Effector CD8-positive, alpha-beta T cell (primary cell): ENCODE measurements around the gene SPATA33.
"Not testable (repeated sequence)": the region's sequence is repeated elsewhere in the genome, so short reads cannot be mapped to it uniquely, and the experiment has no call there.

Experiments used
- DNase-seq: peaks from one replicate; lab custom pipeline; 2025; lab: John Stamatoyannopoulos, UW

SPATA33 gene

DNA sequence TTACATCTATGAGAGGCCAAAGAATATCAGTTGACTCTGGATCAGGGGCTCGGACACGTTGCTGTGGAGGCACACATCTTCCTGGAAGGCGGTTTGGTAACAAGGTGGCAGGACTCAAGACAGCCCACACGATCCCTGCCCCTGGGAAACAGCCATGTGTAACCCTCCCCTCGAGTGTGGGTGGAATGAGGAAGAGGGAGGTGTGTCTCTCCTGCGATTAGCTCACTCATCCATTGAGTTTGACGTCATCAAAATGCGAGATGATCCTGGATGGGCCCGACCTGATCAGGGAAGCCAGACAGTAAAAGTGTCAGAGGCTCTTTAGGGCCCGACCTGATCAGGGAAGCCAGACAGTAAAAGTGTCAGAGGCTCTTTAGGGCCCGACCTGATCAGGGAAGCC lies 6.6 kb downstream of the SPATA33 start:
- DNase-seq, result not testable (repeated sequence)

DNA sequence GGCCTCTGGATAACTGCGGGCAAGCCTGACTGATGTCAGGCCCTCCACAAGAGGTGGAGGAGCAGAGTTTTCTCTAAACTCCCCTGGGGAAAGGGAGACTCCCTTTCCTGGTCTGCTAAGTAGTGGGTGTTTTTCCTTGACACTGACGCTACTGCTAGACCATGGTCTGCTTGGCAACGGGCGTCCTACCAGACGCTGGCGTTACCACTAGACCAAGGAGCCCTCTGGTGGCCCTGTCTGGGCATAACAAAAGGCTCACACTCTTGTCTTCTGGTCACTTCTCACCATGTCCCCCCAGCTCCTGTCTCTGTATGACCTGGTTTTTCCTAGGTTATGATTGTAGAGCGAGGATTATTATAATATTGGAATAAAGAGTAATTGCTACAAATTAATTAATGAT lies 9.4 kb downstream of the SPATA33 start:
- DNase-seq, result not testable (repeated sequence)

DNA sequence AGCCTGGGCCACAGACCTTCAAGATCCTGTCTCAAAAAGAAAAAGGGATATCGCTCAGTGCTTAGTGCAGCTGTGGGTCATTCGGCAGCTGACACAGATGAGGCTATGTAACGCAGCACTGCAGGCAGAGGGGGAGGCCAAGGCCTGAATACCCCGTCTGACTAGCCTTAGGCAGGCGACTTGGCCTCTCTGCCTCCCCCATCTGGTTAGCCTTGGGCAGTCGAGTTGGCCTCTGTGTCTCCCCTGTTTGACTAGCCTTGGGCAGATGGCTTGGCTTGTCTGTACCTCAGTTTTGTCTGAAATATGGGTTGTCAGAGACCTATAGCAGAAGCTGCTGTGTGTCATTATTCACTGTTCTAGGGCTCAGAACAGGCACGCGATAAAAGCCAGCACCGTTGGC lies 10.0 kb downstream of the SPATA33 start:
- no peak for DNase-seq

DNA sequence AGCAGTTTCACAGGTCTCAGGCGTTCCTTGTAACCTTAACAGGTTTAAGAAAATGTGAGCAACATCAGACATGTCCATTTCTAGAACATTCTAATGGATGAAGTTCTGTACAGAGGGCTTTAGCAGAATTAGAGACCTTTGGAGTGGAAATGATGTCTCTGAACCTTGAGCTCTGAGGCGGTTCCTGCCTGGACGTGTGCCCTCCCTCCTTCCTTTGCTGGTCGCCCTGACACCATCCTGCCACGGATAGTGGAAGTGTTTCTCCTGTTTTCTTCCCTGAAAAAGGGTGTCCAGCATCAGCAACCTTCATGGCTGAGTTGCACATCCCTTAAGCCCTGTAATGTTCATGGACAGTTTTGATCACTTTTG lies 11.1 kb downstream of the SPATA33 start:
- no peak for DNase-seq

DNA sequence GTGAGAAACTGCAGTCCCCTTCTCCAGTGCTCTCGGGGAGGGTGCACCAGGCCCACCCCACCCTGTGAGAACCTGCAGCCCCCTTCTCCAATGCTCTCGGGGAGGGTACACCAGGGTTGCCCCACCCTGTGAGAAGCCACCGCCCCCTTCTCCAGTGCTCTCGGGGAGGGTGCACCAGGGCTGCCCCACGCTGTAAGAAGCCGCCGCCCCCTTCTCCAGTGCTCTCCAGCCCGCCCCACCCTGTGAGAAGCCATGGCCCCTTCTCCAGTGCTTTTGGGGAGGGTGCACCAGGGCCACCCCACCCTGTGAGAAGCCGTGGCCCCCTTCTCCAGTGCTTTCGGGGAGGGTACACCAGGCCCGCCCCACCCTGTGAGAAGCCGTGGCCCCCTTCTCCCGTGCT lies 12.1 kb downstream of the SPATA33 start:
- DNase-seq, result no peak

GRCh38 chr16:89670496-89671431 lies 13.1 kb downstream of the SPATA33 start:
- no peak for DNase-seq

DNA sequence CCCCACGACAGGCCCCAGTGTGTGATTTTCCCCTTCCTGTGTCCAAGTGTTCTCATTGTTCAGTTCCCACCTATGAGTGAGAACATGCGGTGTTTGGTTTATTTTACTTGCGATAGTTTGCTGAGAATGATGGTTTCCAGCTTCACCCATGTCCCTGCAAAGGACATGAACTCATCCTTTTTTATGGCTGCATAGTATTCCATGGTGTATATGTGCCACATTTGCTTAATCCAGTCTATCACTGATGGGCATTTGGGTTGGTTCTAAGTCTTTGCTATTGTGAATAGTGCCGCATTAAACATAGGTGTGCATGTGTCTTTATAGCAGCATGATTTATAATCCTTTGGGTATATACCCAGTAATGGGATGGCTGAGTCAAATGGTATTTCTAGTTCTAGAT lies 13.9 kb downstream of the SPATA33 start:
- DNase-seq, result not testable (repeated sequence)

DNA sequence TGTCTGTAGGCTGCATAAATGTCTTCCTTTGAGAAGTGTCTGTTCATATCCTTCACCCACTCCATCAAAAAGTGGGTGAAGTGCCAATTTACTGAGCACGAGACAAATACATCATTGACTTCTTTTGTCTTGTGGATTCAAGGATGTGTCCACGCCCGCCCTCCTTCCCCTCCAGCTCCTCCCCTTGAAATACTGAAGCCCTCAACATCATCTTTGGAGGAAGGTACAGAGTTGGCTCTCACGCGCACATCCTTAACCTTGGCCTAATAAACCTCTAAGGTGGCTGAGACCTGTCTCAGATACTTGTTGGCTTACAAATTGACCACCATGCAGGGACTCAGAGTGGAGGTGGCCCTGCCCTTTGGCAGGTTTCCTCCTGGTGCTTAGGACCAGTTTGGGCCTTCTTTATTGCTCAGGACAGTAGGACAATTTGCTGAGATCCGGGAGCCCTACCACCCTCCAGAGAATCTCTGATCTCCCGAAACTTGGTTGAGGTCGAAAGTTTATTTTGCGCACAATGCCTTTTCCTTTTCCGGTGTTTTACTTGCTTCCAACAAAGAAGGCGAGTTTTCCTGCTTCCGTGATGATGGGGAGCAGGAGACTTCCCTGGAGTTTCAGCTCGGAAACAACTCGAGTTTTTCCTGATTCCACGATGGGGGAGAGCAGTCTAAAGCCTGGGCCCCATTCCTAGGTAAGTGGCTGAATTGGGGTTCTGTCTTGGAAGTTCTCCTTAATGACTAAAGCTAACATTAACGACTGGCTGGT lies 14.7 kb downstream of the SPATA33 start:
- no peak for DNase-seq

GRCh38 chr16:89678258-89678657 lies 20.6 kb downstream of the SPATA33 start:
- DNase-seq, result no peak

DNA sequence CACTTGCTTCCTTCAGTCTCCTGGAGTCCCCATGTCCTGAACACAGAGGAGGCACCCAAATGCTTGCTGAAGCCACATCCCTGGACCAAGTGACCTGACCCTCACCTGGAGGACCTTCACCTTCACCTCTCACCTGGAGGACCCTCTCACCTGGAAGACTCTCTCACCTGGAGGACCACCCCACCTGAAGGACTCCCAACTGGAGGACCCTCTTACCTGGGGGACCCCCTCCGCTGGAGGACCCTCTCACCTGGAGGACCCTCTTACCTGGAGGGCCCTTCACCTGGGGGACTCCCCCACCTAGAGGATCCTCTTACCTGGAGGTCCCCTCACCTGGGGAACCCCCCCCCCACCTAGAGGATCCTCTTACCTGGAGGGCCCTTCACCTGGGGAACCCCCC lies 28.3 kb downstream of the SPATA33 start:
- DNase-seq, result no peak

- peak; percentile 91 for DNase-seq
These were observed 29.0 kb downstream of the SPATA33 start, which contains the start of gene CDK10 for GRCh38 chr16:89686520-89687091. Gene CDK10, plus strand, starts transcription at chr16:89686689. Its CDS starts 22 bp downstream, at chr16:89686711.

- DNase-seq, result no peak
These were observed 29.7 kb downstream of the SPATA33 start for GRCh38 chr16:89687092-89687940.

GRCh38 chr16:89688395-89688794 lies 30.8 kb downstream of the SPATA33 start:
- no peak for DNase-seq

DNA sequence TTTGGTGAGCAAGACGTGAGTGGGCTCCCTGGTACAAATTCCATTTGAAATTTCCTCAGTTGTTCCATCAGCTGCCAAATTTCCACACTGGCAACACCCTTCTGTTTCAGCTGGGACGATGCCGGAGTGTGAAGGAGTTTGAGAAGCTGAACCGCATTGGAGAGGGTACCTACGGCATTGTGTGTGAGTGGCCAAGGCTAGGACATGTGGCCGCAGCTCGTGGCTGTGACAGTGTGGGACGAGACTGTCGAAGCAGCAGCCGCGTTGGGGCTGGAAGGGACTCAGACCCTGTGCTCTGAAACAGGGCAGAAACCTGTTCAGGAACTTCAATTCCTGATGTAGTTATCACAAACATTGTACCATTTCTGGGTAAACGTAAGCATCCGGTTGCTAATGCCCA lies 31.5 kb downstream of the SPATA33 start:
- DNase-seq, result no peak

- DNase-seq, result not testable (repeated sequence)
These were observed 32.0 kb downstream of the SPATA33 start for GRCh38 chr16:89689621-89690020.

- DNase-seq, result no peak
These were observed 32.8 kb downstream of the SPATA33 start for GRCh38 chr16:89690392-89690901.

GRCh38 chr16:89691231-89691985 lies 33.8 kb downstream of the SPATA33 start:
- no peak for DNase-seq

GRCh38 chr16:89691986-89692569 lies 34.4 kb downstream of the SPATA33 start:
- DNase-seq, result no peak

GRCh38 chr16:89693289-89693731 lies 35.7 kb downstream of the SPATA33 start:
- DNase-seq, result no peak
